Muscle layer of colon (tissue), 2 donors: Measurements from ENCODE around the gene PIP5K1C.
A peak's percentile ranks its signal among the peaks of the same experiment; 100 is the strongest.

Source experiments
- H3K27ac ChIP-seq: one replicate; pipeline ENCODE4 v1.7.0; 2013; ENCODE audit warnings: low read depth, mild to moderate bottlenecking, low read length, moderate library complexity
- H3K27me3 ChIP-seq, 2 donors: one replicate each; pipeline ENCODE4 v1.7.0; 2013; ENCODE audit warnings: low read length in 2 of 2, mild to moderate bottlenecking in 2 of 2; ENCODE audit not compliant: insufficient read depth in 2 of 2, control insufficient read depth in 1 of 2
- H3K36me3 ChIP-seq: one replicate; pipeline ENCODE4 v1.7.0; 2013; ENCODE audit warnings: mild to moderate bottlenecking, low read length; ENCODE audit not compliant: insufficient read depth
- H3K4me1 ChIP-seq: one replicate; pipeline ENCODE4 v1.7.0; 2013; ENCODE audit warnings: mild to moderate bottlenecking, low read length; ENCODE audit not compliant: insufficient read depth
- H3K4me3 ChIP-seq, 2 donors: one replicate each; pipeline ENCODE4 v1.7.0; 2013; ENCODE audit warnings: low read length in 2 of 2, low read depth in 1 of 2, mild to moderate bottlenecking in 1 of 2, moderate library complexity in 1 of 2
- H3K9ac ChIP-seq: one replicate; pipeline ENCODE4 v1.7.0; 2013; ENCODE audit warnings: low read length
- H3K9me3 ChIP-seq: one replicate; pipeline ENCODE4 v1.7.0; 2013; ENCODE audit warnings: mild to moderate bottlenecking, low read length
- donor health status: abdominal sarcoma.
- donor health status: Adenocarcinoma of cecum.

PIP5K1C gene

GRCh38 chr19:3691372-3691716, 8.9 kb downstream of the PIP5K1C start:
- Histone ChIP-seq H3K27ac (no peak overlapping the region), H3K4me1 (peaks cover 24% of the 10 kb centered on the region), H3K4me3 (no peak overlapping the region), H3K27me3 (no peaks in the 10 kb centered on the region), H3K9ac (no peak overlapping the region), H3K36me3 (peaks cover 6% of the 10 kb centered on the region), H3K9me3 (no peaks in the 10 kb centered on the region)

DNA sequence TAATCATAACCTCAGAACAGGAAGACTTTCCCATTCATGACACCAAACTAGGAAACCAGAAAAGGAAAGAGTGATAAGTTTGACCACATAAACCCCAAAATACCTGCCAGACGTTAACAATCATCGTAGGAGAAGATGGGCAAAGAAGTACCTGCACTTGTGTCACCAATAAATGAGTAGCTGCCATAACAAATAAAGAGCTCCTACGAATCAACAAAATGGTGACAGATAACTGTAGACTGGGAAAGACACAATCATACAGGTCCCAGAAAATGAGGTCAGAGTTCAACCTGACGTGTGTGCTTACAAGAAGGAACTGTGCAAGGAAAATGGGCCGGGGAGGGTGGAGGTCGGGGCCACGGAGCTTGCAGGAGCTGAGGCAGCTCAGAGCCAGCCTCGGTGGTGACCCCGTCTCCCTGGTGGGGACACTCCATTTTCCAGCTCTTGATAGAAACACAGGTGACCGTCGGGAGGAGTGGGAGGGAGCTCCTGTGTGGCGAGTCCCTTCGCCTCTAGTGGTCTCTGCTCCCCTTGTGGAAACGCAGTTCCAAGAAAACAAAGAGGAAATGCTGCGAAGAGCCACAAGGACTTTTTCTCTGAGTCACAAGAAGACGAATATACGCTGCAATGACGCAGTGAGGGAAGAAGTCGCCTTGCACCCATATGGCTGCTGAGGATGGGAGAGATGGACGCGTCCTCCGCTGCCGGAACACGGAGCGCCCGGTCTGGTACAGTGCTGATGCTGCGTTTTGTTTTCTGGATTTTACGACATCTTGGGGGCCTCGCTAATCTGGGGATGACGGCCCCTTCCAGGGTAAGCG, 9.5 kb downstream of the PIP5K1C start:
- no peaks in the 10 kb centered on the region for H3K9me3 ChIP-seq
- no peak overlapping the region for H3K9ac ChIP-seq
- H3K27me3 ChIP-seq: no peaks in the 10 kb centered on the region
- H3K4me3 ChIP-seq: no peak overlapping the region
- no peak overlapping the region for H3K27ac ChIP-seq
- H3K4me1 ChIP-seq: peaks cover 24% of the 10 kb centered on the region
- peaks cover under 1% of the 10 kb centered on the region for H3K36me3 ChIP-seq

DNA sequence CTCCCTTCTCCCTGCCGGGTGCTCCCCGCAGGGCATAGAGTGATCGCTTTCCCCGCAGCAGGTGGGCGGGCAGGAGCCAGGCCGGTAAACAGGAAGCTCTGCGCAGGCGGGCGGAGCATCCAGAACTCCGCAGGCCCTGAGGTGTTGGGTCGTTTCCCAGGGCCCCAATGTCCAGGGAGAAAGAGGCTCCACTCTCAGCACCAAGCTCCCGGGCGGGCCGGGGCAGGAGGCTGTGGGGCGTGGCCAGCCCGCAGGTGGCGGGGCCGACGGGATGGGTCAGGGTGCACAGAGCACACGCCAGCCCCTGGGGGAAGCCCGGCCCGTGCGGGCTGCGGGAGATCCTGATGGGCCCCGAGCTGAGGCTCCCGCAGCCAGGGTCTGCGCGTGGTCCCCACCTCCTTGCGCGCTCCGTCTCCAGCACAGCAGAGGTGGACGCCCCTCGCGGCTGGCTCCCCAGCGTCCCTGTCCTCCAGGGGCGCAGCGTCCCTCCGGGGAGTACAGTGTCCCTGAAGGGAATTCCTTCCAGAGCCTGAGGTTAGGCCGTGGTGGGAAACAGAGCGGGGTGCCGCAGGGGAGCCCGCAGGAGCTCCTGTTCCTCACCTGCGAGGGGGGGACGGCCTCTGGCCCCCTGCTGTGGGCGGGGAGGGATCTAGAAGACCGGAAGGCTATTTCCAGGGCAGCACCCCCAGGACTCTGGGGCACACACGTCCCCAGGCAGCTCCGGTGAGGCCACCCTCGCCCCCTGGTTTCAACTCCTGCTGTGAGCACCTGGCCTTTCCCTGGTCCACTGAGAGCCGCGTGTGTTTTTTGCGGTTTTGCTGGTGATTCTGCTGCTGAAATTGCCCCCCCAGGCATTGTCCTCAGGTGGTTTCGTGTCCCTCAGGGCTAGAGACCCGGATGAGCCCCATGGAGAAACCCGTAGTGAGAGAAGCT, 12.2 kb downstream of the PIP5K1C start:
- peak overlapping the region; percentile 25 for H3K9ac ChIP-seq
- no peaks in the 10 kb centered on the region for H3K9me3 ChIP-seq

DNA sequence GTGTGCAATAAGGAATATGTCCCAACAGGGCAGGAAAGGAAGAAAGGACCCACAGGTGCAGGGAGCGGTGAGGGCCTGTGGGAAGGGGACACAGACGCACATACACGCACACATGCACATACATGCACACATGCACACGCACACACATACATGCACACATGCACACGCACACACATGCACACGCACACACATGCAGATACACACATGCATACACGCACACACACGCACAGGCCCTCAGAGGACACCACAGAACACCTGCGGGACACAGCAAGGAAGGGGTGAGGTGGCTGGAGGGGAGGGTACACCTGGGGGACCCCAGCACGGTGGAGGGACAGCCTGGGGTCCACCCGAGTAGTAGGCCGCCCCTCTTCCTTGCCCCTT, 12.9 kb downstream of the PIP5K1C start:
- peaks cover 10% of the 10 kb centered on the region for H3K36me3 ChIP-seq
- no peak overlapping the region for H3K4me3 ChIP-seq
- H3K27me3 ChIP-seq: no peaks in the 10 kb centered on the region
- no peak overlapping the region for H3K9ac ChIP-seq
- H3K27ac ChIP-seq: no peak overlapping the region
- H3K9me3 ChIP-seq: no peaks in the 10 kb centered on the region
- peaks cover 30% of the 10 kb centered on the region for H3K4me1 ChIP-seq

More for the DNA sequence above, 12.2 kb downstream of the PIP5K1C start:
- H3K4me3 ChIP-seq: no peak overlapping the region
- H3K4me1 ChIP-seq: peaks cover 31% of the 10 kb centered on the region
- H3K27ac ChIP-seq: peak overlapping the region; percentile 52
- H3K36me3 ChIP-seq: peaks cover 10% of the 10 kb centered on the region
- H3K27me3 ChIP-seq: no peaks in the 10 kb centered on the region

DNA sequence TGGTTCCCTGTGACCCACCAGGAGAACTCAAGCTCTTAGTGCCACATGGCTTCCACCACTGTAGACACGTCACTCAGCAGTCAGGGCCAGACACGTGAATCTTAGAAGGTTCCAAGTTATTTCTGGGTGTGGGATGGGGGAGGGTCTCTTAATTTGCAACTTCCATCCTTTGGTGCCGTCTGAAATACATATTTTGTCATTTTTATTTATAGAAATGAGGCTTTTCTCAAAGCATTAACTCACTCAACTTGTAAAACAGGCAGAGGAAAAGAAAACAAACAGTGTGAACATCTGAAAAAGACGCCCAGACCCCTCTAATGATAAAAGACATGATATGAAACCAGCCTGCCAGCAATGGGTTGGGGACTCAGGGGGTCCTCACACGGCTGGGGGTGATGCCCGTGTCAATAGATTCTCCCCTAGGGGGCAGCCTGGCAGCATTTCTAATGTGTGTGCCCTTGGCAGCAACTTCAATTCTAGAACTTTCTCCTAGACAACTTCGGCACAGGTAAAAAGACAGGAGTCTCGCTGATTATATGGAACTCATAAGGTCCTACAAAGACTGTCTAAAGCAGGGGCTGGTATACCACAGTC, 15.4 kb downstream of the PIP5K1C start:
- H3K27ac ChIP-seq: peak overlapping the region; percentile 63
- H3K4me3 ChIP-seq: no peak overlapping the region
- peaks cover 35% of the 10 kb centered on the region for H3K4me1 ChIP-seq
- H3K9me3 ChIP-seq: no peaks in the 10 kb centered on the region
- peaks cover 15% of the 10 kb centered on the region for H3K36me3 ChIP-seq
- no peak overlapping the region for H3K9ac ChIP-seq
- no peaks in the 10 kb centered on the region for H3K27me3 ChIP-seq

- H3K4me3 ChIP-seq: no peak overlapping the region
- H3K27me3 ChIP-seq: no peaks in the 10 kb centered on the region
- peak overlapping the region; percentile 63 for H3K27ac ChIP-seq
- no peak overlapping the region for H3K9ac ChIP-seq
- H3K9me3 ChIP-seq: no peaks in the 10 kb centered on the region
- H3K36me3 ChIP-seq: peaks cover 15% of the 10 kb centered on the region
- H3K4me1 ChIP-seq: peaks cover 35% of the 10 kb centered on the region
These were observed 16.0 kb downstream of the PIP5K1C start for GRCh38 chr19:3684054-3684816.

DNA sequence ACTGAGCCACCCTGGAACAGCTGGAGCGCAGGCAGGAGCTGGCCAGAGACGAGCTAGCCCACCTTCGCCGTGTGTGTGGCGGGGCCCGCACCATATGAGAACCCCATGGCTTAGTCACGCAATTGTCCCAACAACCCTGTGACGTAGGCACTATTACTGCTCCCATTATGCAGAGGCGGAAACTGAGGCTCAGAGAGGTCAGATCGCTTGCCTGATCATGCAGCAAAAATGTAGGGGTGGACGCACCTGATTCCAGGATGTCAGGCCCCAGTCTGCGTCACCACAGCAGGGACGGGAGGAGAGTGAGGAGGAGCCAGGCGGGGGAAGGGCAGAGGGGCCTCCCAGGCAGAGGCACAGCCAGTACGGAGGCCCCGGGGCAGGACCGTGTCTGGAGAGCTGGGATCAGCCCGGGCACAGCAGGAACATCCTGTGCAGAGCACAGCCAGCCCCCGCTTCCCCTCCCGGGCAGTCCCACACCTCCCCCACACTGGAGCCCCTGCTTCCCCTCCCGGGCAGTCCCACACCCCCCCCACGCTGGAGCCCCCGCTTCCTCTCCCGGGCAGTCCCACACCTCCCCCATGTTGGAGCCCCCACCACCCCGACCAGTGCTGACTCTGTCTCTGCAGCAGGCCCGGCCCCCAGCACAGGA, 16.7 kb downstream of the PIP5K1C start:
- Histone ChIP-seq H3K27me3 (no peaks in the 10 kb centered on the region), H3K4me1 (peaks cover 34% of the 10 kb centered on the region), H3K36me3 (peaks cover 15% of the 10 kb centered on the region), H3K4me3 (no peak overlapping the region), H3K27ac (peak overlapping the region; percentile 63), H3K9me3 (no peaks in the 10 kb centered on the region), H3K9ac (no peak overlapping the region)

- Histone ChIP-seq H3K27ac (peak overlapping the region; percentile 53), H3K9me3 (no peaks in the 10 kb centered on the region), H3K4me1 (peaks cover 27% of the 10 kb centered on the region), H3K36me3 (peaks cover 15% of the 10 kb centered on the region), H3K4me3 (no peak overlapping the region), H3K27me3 (no peaks in the 10 kb centered on the region), H3K9ac (no peak overlapping the region)
These were observed 17.4 kb downstream of the PIP5K1C start for GRCh38 chr19:3682741-3683404.

GRCh38 chr19:3682286-3682685, 18.0 kb downstream of the PIP5K1C start:
- Histone ChIP-seq H3K4me1 (peaks cover 21% of the 10 kb centered on the region), H3K4me3 (no peak overlapping the region), H3K36me3 (peaks cover 15% of the 10 kb centered on the region), H3K9ac (no peak overlapping the region), H3K9me3 (no peaks in the 10 kb centered on the region), H3K27ac (no peak overlapping the region), H3K27me3 (no peaks in the 10 kb centered on the region)

- Histone ChIP-seq H3K27me3 (no peaks in the 10 kb centered on the region), H3K9me3 (no peaks in the 10 kb centered on the region), H3K36me3 (peaks cover 15% of the 10 kb centered on the region), H3K27ac (no peak overlapping the region), H3K4me1 (peaks cover 24% of the 10 kb centered on the region), H3K9ac (no peak overlapping the region), H3K4me3 (no peak overlapping the region)
These were observed 19.3 kb downstream of the PIP5K1C start for GRCh38 chr19:3680939-3681338.
